Psoas muscle (tissue), 8 donors: ENCODE data around the gene ADAMTS13. TPM values are rescaled to one million over a fixed set of nuclear protein-coding genes. Genes with fewer than 3 reads are reported as not detected.

Experiments
- ATAC-seq, 4 donors: fragments of 200-7000 bp; cut with Tn5 transposase; one replicate each; pipeline ENCODE4 v1.9.1; 2020; ENCODE audit warnings: moderate library complexity in 3 of 4, mild to moderate bottlenecking in 2 of 4
- DNase-seq, 2 donors: peaks; one replicate each; pipeline ENCODE4 v3.0.0-alpha.2; 2020
- H3K27ac ChIP-seq: fragments of 200-600 bp; one replicate; pipeline ENCODE4 v1.8.0; 2022
- H3K27me3 ChIP-seq, 3 donors: fragments of 200-600 bp in 1 of 3; one replicate each; pipeline versions ENCODE4 v1.6.1 to v1.8.0; 2013 to 2022; ENCODE audit warnings: low read length in 2 of 3, mild to moderate bottlenecking in 2 of 3, moderate library complexity in 1 of 3; ENCODE audit not compliant: insufficient read depth in 3 of 3
- H3K36me3 ChIP-seq, 2 donors: fragments of 200-600 bp in 1 of 2; one replicate each; pipeline versions ENCODE4 v1.6.1 to v1.8.0; 2013 to 2022; ENCODE audit warnings: low read depth in 1 of 2, mild to moderate bottlenecking in 1 of 2, moderate library complexity in 1 of 2; ENCODE audit not compliant: insufficient read depth in 1 of 2
- H3K4me1 ChIP-seq: fragments of 200-600 bp; one replicate; pipeline ENCODE4 v1.8.0; 2022
- H3K4me3 ChIP-seq: fragments of 200-600 bp; one replicate; pipeline ENCODE4 v1.8.0; 2022; ENCODE audit warnings: mild to moderate bottlenecking
- H3K9me3 ChIP-seq: fragments of 200-600 bp; one replicate; pipeline ENCODE4 v1.8.0; 2022
- WGBS, 3 donors: extraction: QIAGEN DNeasy Blood & Tissue Kit; methylation state at CpG; one replicate each; pipeline versions ENCODE4 v1.1.6 to v1.1.7; 2013; 5-methylcytosine and 5-hydroxymethylcytosine counted together
- intact Hi-C, 2 donors: fragments of 100-400 bp; cut with DNase I; formaldehyde crosslinking; loops; one replicate each; pipeline versions ENCODE4 v1.11.0 to v1.14.2; 2022
- polyA plus RNA-seq, 3 donors: library from polyadenylated mRNA; stranded (reverse); fragments of 200-250 nt; gene quantifications; one replicate each; pipeline ENCODE4 v1.2.3, GENCODE V29; 2013
- total RNA-seq, 4 donors: library from RNA; stranded (reverse); fragmentation: NEBNext Ultra II Directional in 2 of 4; extraction: Animal tissue kit (Norgen Biotek cat#: 25700) in 2 of 4; gene quantifications; one replicate each; pipeline versions ENCODE4 v1.2.1 to v1.2.4, GENCODE V29; 2021 to 2023
- TF ChIP-seq, protein P1 (sequence below): fragments of 200-600 bp; IDR thresholded peaks from one replicate; pipeline ENCODE4 v1.8.0; 2022; ENCODE audit warnings: antibody characterized with exemption
- donor health status: healthy with polysubstance abuse.
- donor health status: DM: no; HTN: no; CAD: no; lungs with moderate emphysema.
- donor health status: Bipolar disorder and iron deficiency.
- donor health status: healthy.
- donor health status: DM: yes; HTN: yes; CAD: no.
- donor health status: DM: no; HTN: no; CAD: no.
- donor health status: DM: no; HTN: no; CAD: no.
- donor health status: DM: yes; HTN: yes; CAD: no.

Gene ADAMTS13
- total and polyA plus RNA-seq, 7 donors, result 0.73 to 6.7 (median 2.5) TPM

- Histone ChIP-seq H3K4me3 (no peak overlapping the region), H3K27ac (no peak overlapping the region), H3K4me1 (no peaks in the 10 kb centered on the region), H3K27me3 (no peaks in the 10 kb centered on the region), H3K36me3 (peaks cover 0 to 6% of the 10 kb centered on the region in 2 donors), H3K9me3 (no peaks in the 10 kb centered on the region)
- intact Hi-C loops, result no loop called here
- 85 to 89% (median 87%) methylated on average over 7 of the region's 7 CpGs for WGBS, 3 donors
- no peak for DNase-seq
- TF ChIP-seq, protein P1, sequence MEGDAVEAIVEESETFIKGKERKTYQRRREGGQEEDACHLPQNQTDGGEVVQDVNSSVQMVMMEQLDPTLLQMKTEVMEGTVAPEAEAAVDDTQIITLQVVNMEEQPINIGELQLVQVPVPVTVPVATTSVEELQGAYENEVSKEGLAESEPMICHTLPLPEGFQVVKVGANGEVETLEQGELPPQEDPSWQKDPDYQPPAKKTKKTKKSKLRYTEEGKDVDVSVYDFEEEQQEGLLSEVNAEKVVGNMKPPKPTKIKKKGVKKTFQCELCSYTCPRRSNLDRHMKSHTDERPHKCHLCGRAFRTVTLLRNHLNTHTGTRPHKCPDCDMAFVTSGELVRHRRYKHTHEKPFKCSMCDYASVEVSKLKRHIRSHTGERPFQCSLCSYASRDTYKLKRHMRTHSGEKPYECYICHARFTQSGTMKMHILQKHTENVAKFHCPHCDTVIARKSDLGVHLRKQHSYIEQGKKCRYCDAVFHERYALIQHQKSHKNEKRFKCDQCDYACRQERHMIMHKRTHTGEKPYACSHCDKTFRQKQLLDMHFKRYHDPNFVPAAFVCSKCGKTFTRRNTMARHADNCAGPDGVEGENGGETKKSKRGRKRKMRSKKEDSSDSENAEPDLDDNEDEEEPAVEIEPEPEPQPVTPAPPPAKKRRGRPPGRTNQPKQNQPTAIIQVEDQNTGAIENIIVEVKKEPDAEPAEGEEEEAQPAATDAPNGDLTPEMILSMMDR, result no peak
- no peak for ATAC-seq
These were observed 30.4 kb downstream of the ADAMTS13 start for GRCh38 chr9:133452562-133452961.

DNA sequence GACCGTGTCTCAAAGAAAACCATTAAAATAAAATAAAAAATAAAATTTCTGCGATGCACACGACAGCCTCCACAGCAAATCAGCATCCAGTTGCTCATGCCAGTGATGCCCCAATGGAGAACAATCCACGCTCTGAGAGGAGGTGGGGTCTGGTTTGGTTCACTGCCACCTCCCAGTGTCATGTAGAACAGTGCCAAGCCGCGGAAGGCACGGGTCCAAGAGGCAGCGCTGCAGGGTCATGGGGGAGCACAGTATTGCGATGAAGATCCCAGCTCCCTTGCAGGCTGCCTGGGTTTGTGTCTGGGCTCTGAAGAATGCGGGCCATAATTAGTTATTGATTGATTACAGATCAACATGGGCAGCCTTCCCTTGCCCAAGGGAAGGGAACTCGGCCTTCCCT lies 31.5 kb downstream of the ADAMTS13 start:
- H3K4me1 ChIP-seq, result peaks cover 1% of the 10 kb centered on the region

GRCh38 chr9:133454325-133454724 lies 32.2 kb downstream of the ADAMTS13 start:
- TF ChIP-seq, protein P1, result no peak
- H3K4me1 ChIP-seq, result peaks cover 8% of the 10 kb centered on the region
- no peaks in the 10 kb centered on the region for H3K27me3 ChIP-seq
- 82 to 90% (median 84%) methylated on average over 19 of the region's 19 CpGs for WGBS, 3 donors
- H3K36me3 ChIP-seq, result peaks cover 0 to 6% of the 10 kb centered on the region in 2 donors
- intact Hi-C loops, result no loop called here
- no peak overlapping the region for H3K27ac ChIP-seq
- no peaks in the 10 kb centered on the region for H3K9me3 ChIP-seq
- no peak for DNase-seq
- no peak overlapping the region for H3K4me3 ChIP-seq
- ATAC-seq, result no peak

More for the DNA sequence above, 31.5 kb downstream of the ADAMTS13 start:
- DNase-seq (no peak), ATAC-seq (no peak)
- TF ChIP-seq, protein P1, result no peak
- no peaks in the 10 kb centered on the region for H3K27me3 ChIP-seq
- no peak overlapping the region for H3K4me3 ChIP-seq
- H3K9me3 ChIP-seq, result no peaks in the 10 kb centered on the region
- intact Hi-C loops, result no loop called here
- 60 to 77% (median 68%) methylated on average over 11 of the region's 11 CpGs for WGBS, 3 donors
- peaks cover 0 to 6% of the 10 kb centered on the region in 2 donors for H3K36me3 ChIP-seq
- no peak overlapping the region for H3K27ac ChIP-seq

- DNase-seq, result no peak
- Histone ChIP-seq H3K27ac (no peak overlapping the region), H3K4me1 (peaks cover 8% of the 10 kb centered on the region), H3K36me3 (peaks cover 0 to 6% of the 10 kb centered on the region in 2 donors), H3K9me3 (no peaks in the 10 kb centered on the region), H3K27me3 (no peaks in the 10 kb centered on the region), H3K4me3 (no peak overlapping the region)
- no peak for ATAC-seq
- TF ChIP-seq, protein P1, result no peak
- intact Hi-C loops, result no loop called here
- 83 to 90% (median 86%) methylated on average over 17 to 20 of the region's 20 CpGs for WGBS, 3 donors
These were observed 32.9 kb downstream of the ADAMTS13 start for GRCh38 chr9:133454943-133455673.
